Frontal cortex (tissue), 4 donors: ENCODE data around the gene CDX1. TPM values are rescaled to one million over a fixed set of nuclear protein-coding genes. Genes with fewer than 3 reads are reported as not detected.

Experiments used
- DNase-seq, 2 donors: peaks; one replicate each; pipeline ENCODE4 v3.0.0; 2012; ENCODE audit warnings: low spot score in 2 of 2
- FAIRE-seq: peaks from 2 replicates; lab custom pipeline; 2012; peaks lifted over from hg19 to GRCh38; lab: Jason Lieb, UNC
- total RNA-seq: library from RNA; depleted of rRNA; stranded (reverse); fragments of >200 nt; gene quantifications from one replicate; pipeline ENCODE4 v1.2.3, GENCODE V29; 2014
- donor health status: control.
- donor health status: control.
- donor health status: control.

Gene CDX1
- total RNA-seq, 1 donor from 2014 or later: not detected

- FAIRE-seq (no peak), DNase-seq (no peak)
These were observed 23.0 kb upstream of the CDX1 start for GRCh38 chr5:150143350-150144245.

- DNase-seq (peak in 1 of 2 donors; percentile 63), FAIRE-seq (no peak)
These were observed 22.3 kb upstream of the CDX1 start for GRCh38 chr5:150144246-150144801.

GRCh38 chr5:150144879-150145278 lies 21.7 kb upstream of the CDX1 start:
- no peak for FAIRE-seq
- DNase-seq: no peak

GRCh38 chr5:150146235-150146634 lies 20.3 kb upstream of the CDX1 start:
- FAIRE-seq: no peak
- no peak for DNase-seq

GRCh38 chr5:150146862-150147601 lies 19.5 kb upstream of the CDX1 start:
- FAIRE-seq (no peak), DNase-seq (no peak)

GRCh38 chr5:150147670-150148069 lies 18.9 kb upstream of the CDX1 start:
- DNase-seq: no peak

GRCh38 chr5:150148117-150148927 lies 18.3 kb upstream of the CDX1 start:
- no peak for DNase-seq
- FAIRE-seq: no peak

More at GRCh38 chr5:150147670-150148069, 18.9 kb upstream of the CDX1 start:
- FAIRE-seq: no peak

GRCh38 chr5:150149618-150150017 lies 17.0 kb upstream of the CDX1 start:
- no peak for FAIRE-seq

GRCh38 chr5:150152636-150153462 lies 13.7 kb upstream of the CDX1 start:
- FAIRE-seq (no peak), DNase-seq (no peak)

More at GRCh38 chr5:150149618-150150017, 17.0 kb upstream of the CDX1 start:
- DNase-seq: no peak

GRCh38 chr5:150153483-150153882 lies 13.1 kb upstream of the CDX1 start:
- DNase-seq: no peak
- FAIRE-seq: no peak

- DNase-seq (no peak), FAIRE-seq (no peak)
These were observed 12.5 kb upstream of the CDX1 start for GRCh38 chr5:150153957-150154617.

- FAIRE-seq (no peak), DNase-seq (no peak)
These were observed 11.9 kb upstream of the CDX1 start for GRCh38 chr5:150154618-150155128.

GRCh38 chr5:150155258-150156026 lies 11.1 kb upstream of the CDX1 start, which contains the start of gene PDGFRB:
PDGFRB (minus strand) TSS chr5:150155845; CDS start chr5:150137047, 18,798 bp downstream.
- DNase-seq: peak; percentile 64 to 77
- no peak for FAIRE-seq

GRCh38 chr5:150156027-150156368 lies 10.6 kb upstream of the CDX1 start:
- no peak for FAIRE-seq

GRCh38 chr5:150156540-150156939 lies 10.0 kb upstream of the CDX1 start:
- no peak for FAIRE-seq

More at GRCh38 chr5:150156027-150156368, 10.6 kb upstream of the CDX1 start:
- DNase-seq: no peak

GRCh38 chr5:150157168-150157567 lies 9.4 kb upstream of the CDX1 start:
- FAIRE-seq (no peak), DNase-seq (no peak)

More at GRCh38 chr5:150156540-150156939, 10.0 kb upstream of the CDX1 start:
- DNase-seq: no peak

- no peak for DNase-seq
These were observed 8.2 kb upstream of the CDX1 start for GRCh38 chr5:150158170-150158949.

More at GRCh38 chr5:150158170-150158949, 8.2 kb upstream of the CDX1 start:
- FAIRE-seq: no peak
